Body of pancreas (tissue), 4 donors: Measurements from ENCODE around the gene CLDN11. TPM values are rescaled to one million over a fixed set of nuclear protein-coding genes. Genes with fewer than 3 reads are reported as not detected.

Experiments
- ATAC-seq: fragments of 150-250 bp; one replicate; pipeline ENCODE4 v1.9.1; 2016
- DNase-seq, 4 donors: peaks; one replicate each; pipeline ENCODE4 v3.0.0-alpha.2; 2019
- H3K27ac ChIP-seq, 4 donors: fragments of 200-600 bp; sonication (generic); 1 replicate in 3 of 4; 2 replicates in 1 of 4; pipeline versions ENCODE4 v1.5.1 to v1.6.1; 2016 to 2019; ENCODE audit warnings: mild to moderate bottlenecking in 1 of 4, mixed read lengths in 1 of 4, moderate library complexity in 1 of 4
- H3K27me3 ChIP-seq, 2 donors: fragments of 200-600 bp; sonication (generic); one replicate each; pipeline ENCODE4 v1.6.0; 2016; ENCODE audit warnings: mild to moderate bottlenecking in 1 of 2
- H3K36me3 ChIP-seq, 2 donors: fragments of 200-600 bp; sonication (generic); replicated peaks in 1 of 2; 2 replicates each; pipeline ENCODE4 v1.5.1; 2016; ENCODE audit warnings: low read depth in 2 of 2; ENCODE audit not compliant: insufficient read depth in 1 of 2
- H3K4me1 ChIP-seq: fragments of 200-600 bp; sonication (generic); one replicate; pipeline ENCODE4 v1.6.0; 2016
- H3K4me3 ChIP-seq, 2 donors: fragments of 200-600 bp; sonication (generic); 1 replicate in 1 of 2; 2 replicates in 1 of 2; pipeline ENCODE4 v1.5.1; 2016 to 2019
- H3K9me3 ChIP-seq, 3 donors: fragments of 200-600 bp; sonication (generic); 1 replicate in 2 of 3; 2 replicates in 1 of 3; pipeline ENCODE4 v1.5.1; 2016
- CTCF ChIP-seq, 7 experiments: fragments of 450-650 bp in 4 of 7; fragments of 200-600 bp in 3 of 7; sonication (generic) in 3 of 7; IDR thresholded peaks; one replicate each; pipeline ENCODE4 v1.5.1; 2016 to 2019; ENCODE audit warnings: antibody characterized with exemption in 7 of 7
- POLR2A ChIP-seq, 3 donors: fragments of 450-650 bp; IDR thresholded peaks; one replicate each; pipeline ENCODE4 v1.6.1; 2016; ENCODE audit warnings: antibody characterized with exemption in 3 of 3, mild to moderate bottlenecking in 2 of 3
- WGBS, 2 donors: methylation state at CpG; one replicate each; pipeline ENCODE4 v1.1.5; 2017; 5-methylcytosine and 5-hydroxymethylcytosine counted together
- intact Hi-C: fragments of 100-400 bp; cut with DNase I; formaldehyde crosslinking; loops from one replicate; pipeline ENCODE4 v1.15.1; 2023
- total RNA-seq, 2 donors: library from RNA; depleted of rRNA; stranded (reverse); fragments of >200 nt; gene quantifications; one replicate each; pipeline ENCODE4 v1.1.0, GENCODE V29; 2016

The CLDN11 gene
- total RNA-seq, 2 donors from 2014 or later = 3.9 to 5.6 TPM

- no peak for DNase-seq
- H3K4me1 ChIP-seq = no peaks in the 10 kb centered on the region
- TF ChIP-seq CTCF (IDR thresholded peaks at IDR 0.05) (no peak), POLR2A (IDR thresholded peaks at IDR 0.05) (no peak)
- no peak overlapping the region for H3K27ac ChIP-seq
- no peaks in the 10 kb centered on the region for H3K36me3 ChIP-seq
- H3K4me3 ChIP-seq = no peak overlapping the region
- intact Hi-C loops = no loop called here
- no peak for ATAC-seq
- no peaks in the 10 kb centered on the region for H3K27me3 ChIP-seq
- H3K9me3 ChIP-seq = no peaks in the 10 kb centered on the region
These were observed 24.3 kb downstream of the CLDN11 start for GRCh38 chr3:170442947-170443346.

GRCh38 chr3:170443457-170443856, 24.8 kb downstream of the CLDN11 start:
- no peak for DNase-seq
- intact Hi-C loops = no loop called here

GRCh38 chr3:170448584-170448983, 29.9 kb downstream of the CLDN11 start:
- no peak overlapping the region for H3K27ac ChIP-seq
- H3K27me3 ChIP-seq = no peaks in the 10 kb centered on the region
- no peaks in the 10 kb centered on the region for H3K36me3 ChIP-seq
- 74 to 89% methylated on average over 3 of the region's 3 CpGs for WGBS, 2 donors
- TF ChIP-seq CTCF (IDR thresholded peaks at IDR 0.05) = no peak
- TF ChIP-seq POLR2A (IDR thresholded peaks at IDR 0.05) = no peak
- H3K4me3 ChIP-seq = no peak overlapping the region
- DNase-seq (no peak), ATAC-seq (no peak)
- intact Hi-C loops = no loop called here
- no peaks in the 10 kb centered on the region for H3K9me3 ChIP-seq
- H3K4me1 ChIP-seq = no peaks in the 10 kb centered on the region

More at GRCh38 chr3:170443457-170443856, 24.8 kb downstream of the CLDN11 start:
- Histone ChIP-seq H3K4me3 (no peak overlapping the region), H3K9me3 (no peaks in the 10 kb centered on the region), H3K36me3 (no peaks in the 10 kb centered on the region), H3K27ac (no peak overlapping the region), H3K27me3 (no peaks in the 10 kb centered on the region), H3K4me1 (no peaks in the 10 kb centered on the region)
- ATAC-seq = no peak
- TF ChIP-seq CTCF (IDR thresholded peaks at IDR 0.05) (no peak), POLR2A (IDR thresholded peaks at IDR 0.05) (no peak)

DNA sequence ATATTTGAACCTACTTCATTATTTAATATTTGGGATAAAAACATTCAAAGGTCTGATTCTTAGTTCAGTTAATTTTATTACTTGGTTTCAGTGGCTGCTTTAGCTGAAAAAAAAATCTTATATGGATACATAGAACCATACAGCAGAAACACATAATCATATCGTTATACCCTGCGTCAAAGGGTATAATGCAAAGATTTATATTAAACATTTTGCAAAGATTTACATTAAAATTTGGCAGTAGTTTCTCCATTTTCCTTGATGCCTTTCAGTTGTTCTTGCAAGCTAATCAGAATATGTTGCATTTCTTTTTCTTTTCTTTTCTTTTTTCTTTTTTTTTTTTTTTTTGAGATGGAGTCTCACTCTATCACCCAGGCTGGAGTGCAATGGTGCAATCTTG, 31.4 kb downstream of the CLDN11 start:
- H3K27ac ChIP-seq = no peak overlapping the region
- H3K4me1 ChIP-seq = no peaks in the 10 kb centered on the region
- H3K4me3 ChIP-seq = no peak overlapping the region
- H3K27me3 ChIP-seq = no peaks in the 10 kb centered on the region
- intact Hi-C loops = no loop called here
- no peaks in the 10 kb centered on the region for H3K36me3 ChIP-seq
- no peak for DNase-seq
- H3K9me3 ChIP-seq = no peaks in the 10 kb centered on the region
- TF ChIP-seq CTCF (IDR thresholded peaks at IDR 0.05) (no peak), POLR2A (IDR thresholded peaks at IDR 0.05) (no peak)
- WGBS, 2 donors = 86 to 89% methylated on average over 2 of the region's 2 CpGs
- no peak for ATAC-seq

DNA sequence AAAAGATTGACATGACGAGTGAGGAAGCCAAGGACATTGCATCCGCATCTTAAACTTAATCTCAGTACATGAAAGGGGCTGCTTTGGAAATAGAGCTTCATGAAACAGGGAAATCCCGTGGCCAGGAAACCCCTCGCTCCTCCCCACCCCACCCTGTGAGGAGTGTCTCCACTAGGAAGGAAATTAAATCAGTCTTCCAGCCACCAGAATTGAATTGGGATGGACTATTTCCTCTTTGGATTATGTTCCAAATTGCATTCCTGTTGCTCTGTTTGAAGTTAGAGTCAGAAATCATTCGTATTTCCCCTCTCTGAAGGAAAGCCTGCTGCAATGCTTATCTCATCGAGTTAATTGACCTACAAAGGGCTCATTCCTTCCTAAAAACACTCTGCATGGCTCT, 35.8 kb downstream of the CLDN11 start:
- H3K4me1 ChIP-seq = no peaks in the 10 kb centered on the region
- H3K36me3 ChIP-seq = no peaks in the 10 kb centered on the region
- WGBS, 2 donors = 56 to 79% methylated on average over 6 of the region's 6 CpGs
- no peaks in the 10 kb centered on the region for H3K9me3 ChIP-seq
- no peaks in the 10 kb centered on the region for H3K27me3 ChIP-seq
- intact Hi-C loops = no loop called here
- ATAC-seq = no peak
- TF ChIP-seq CTCF (IDR thresholded peaks at IDR 0.05) (no peak), POLR2A (IDR thresholded peaks at IDR 0.05) (no peak)
- DNase-seq = no peak
- H3K4me3 ChIP-seq = no peak overlapping the region
- no peak overlapping the region for H3K27ac ChIP-seq
